Measurements from ENCODE around the gene FBLN2.

The FBLN2 gene

DNA sequence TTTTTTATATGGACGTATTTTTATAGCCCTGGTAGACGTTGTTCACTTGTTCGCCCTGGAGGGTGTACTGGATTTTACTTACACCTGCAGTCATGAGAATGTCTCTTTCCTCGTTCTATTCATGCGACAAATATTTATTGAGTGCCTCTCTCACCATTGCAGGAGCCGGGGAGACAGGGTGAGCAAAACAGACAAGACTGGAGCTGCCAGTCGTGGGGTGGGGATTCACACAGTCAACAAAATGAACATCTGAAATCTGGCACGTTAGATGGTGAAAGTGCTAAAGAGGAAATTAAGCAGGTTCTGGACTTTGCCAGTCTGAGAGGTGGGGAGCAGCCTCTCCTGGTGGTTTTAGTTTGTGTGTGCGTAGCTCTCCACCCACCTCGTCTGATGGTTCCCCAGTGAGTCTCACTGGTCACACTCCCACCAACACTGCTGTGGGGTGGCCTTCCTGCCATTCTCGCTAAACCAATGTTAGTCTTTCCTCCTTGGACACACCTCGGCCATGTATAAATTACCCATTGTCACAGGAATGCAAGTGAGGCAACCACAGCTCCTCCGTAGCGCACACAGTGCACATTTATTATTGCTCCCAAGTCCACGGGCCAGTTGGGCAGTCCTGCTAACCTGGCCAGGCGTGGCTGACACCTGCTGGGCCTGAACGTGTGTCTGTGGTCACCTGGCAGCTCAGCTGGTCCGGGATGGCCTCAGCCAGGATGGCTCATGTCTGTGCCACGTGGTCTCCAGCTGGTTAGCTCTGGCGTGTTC is 31.5 kb downstream of the FBLN2 start:
- DNase-seq (ENCODE audit: low spot score): no peak
- TF ChIP-seq, protein P1, sequence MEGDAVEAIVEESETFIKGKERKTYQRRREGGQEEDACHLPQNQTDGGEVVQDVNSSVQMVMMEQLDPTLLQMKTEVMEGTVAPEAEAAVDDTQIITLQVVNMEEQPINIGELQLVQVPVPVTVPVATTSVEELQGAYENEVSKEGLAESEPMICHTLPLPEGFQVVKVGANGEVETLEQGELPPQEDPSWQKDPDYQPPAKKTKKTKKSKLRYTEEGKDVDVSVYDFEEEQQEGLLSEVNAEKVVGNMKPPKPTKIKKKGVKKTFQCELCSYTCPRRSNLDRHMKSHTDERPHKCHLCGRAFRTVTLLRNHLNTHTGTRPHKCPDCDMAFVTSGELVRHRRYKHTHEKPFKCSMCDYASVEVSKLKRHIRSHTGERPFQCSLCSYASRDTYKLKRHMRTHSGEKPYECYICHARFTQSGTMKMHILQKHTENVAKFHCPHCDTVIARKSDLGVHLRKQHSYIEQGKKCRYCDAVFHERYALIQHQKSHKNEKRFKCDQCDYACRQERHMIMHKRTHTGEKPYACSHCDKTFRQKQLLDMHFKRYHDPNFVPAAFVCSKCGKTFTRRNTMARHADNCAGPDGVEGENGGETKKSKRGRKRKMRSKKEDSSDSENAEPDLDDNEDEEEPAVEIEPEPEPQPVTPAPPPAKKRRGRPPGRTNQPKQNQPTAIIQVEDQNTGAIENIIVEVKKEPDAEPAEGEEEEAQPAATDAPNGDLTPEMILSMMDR (IDR thresholded peaks at IDR 0.05; ENCODE audit: extremely low read depth, missing control alignments): no peak

DNA sequence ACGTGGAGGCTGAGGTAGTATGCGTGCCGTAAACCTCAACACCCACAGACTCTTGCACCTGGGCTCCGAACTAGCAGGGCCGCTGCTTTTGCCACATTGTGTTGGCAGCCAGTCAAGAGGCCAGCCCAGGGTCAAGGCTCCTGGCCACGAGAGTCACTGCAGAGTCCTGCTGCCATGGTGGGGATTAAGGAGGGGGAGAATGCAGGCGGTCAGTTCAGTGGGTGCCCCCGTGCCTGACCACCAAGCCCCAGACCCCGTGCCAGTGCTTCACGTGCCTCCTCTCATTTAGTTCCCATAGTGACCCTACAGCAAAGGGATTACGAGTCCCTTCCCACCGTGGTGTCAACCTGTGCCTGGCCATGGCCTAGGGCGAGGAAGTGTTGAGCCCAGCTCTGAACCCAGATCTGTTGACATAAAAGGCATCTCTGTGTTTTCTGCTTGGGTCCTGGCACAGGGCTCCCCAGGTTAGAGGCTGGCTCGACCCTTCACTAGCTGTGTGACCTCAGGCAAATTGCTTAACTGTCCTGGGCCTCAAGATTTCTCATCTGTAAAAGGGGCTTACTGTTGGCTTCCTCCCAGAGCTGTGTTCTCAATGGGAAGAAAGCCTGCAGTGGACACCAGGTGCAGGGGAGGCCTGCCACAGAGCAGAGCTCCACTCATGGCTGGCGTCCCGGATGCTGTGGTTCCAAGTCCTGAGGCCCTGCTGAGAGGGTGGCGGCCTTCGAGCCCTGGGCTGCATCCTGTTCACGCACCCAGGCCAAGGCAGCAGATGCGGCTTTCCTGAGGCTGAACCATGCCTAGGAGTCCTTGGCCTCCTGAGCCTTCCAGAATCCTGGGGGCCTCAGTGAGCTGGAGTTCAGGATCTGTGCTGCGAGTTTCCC is 32.8 kb downstream of the FBLN2 start:
- no peak for DNase-seq (ENCODE audit: low spot score)
- TF ChIP-seq, protein P1 (IDR thresholded peaks at IDR 0.05; ENCODE audit: extremely low read depth, missing control alignments): no peak

DNA sequence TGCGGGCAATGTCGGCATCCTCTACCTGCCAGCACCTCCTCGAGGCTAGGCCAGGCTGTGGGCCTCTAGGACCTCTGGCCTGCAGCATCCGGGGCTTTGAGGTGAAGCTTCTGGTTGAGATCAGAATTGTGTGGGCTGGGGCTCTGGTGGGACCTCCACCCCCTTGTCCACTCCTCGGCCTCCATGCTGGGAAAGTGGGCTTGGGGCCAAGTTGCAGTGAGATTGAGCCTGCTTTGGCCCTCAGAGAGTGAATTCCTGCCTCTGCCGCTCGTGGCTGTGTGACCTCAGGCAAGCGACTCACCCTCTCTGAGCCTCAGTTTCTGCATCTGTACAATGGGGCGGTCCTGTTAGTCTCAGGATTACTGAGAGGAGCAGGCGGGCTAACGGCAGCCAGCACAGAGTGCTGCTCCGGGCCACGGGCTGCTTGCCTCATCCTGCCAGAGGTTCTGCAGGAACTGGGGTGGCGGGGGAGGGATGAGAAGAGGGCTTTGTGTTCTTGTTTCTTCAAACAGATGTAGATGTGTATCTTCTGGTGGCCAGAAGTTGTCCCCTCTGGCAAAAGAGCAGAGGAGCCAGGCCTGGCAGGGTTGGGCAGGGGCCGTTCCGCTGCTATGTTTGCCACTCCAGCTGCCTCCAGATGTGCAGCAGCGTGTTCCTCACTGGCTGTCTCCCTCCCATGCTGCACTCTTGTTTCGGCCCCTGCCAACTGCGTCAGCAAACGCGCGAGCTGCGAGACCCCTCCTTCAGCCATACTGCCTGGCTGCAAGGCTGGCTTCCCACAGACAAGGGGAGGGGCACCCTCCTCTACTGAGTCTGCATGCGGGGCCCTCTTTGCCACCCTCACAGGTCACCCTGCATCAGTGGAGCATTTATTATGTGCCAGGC is 33.7 kb downstream of the FBLN2 start:
- no peak for DNase-seq (ENCODE audit: low spot score)
- TF ChIP-seq, protein P1 (IDR thresholded peaks at IDR 0.05; ENCODE audit: extremely low read depth, missing control alignments): no peak

DNA sequence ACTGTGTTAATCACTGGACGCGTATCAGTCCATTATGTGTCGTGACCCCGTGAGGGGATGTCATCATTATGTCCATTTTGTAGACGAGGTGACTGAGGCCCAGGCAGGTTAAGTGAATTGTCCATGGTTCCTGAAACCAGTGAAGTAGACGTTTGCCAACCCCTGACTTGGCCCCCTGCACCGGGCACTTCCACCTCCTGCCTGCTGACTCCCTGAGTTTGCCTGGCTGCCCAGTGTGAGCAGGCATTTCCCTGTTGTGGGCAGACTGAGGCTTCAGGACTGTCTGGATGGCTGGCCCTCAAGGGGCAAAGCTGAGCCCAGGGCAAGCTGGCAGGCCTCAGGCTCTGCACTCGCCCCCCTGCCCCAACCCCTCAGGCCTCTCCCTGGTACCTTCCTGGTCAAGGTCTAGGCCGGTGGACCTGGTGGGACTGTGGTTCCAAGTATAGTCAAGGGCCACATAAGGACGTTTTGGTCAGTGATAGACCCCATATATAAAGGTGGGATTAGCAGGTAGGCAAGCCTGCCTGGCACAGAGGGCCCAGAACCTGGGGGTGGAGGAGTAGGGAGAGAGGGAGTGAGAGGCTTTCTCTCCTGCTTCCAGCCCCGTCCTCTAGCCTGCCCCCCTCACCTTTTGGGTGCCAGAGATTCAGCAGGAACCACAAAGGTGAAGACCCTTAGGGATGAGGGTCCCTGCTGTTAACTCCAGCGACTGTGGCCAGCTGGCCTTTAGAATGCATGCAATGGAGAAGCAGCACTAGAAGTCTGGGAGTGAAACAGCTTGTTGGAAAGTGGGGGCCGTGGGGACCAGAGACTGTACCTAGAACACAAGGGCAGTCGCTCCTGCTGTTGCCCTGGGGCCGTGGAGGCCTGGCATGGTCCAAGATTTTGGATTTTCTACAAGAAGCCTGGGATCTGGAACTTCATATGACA is 34.6 kb downstream of the FBLN2 start:
- no peak for DNase-seq (ENCODE audit: low spot score)
- TF ChIP-seq, protein P1 (IDR thresholded peaks at IDR 0.05; ENCODE audit: extremely low read depth, missing control alignments): no peak

DNA sequence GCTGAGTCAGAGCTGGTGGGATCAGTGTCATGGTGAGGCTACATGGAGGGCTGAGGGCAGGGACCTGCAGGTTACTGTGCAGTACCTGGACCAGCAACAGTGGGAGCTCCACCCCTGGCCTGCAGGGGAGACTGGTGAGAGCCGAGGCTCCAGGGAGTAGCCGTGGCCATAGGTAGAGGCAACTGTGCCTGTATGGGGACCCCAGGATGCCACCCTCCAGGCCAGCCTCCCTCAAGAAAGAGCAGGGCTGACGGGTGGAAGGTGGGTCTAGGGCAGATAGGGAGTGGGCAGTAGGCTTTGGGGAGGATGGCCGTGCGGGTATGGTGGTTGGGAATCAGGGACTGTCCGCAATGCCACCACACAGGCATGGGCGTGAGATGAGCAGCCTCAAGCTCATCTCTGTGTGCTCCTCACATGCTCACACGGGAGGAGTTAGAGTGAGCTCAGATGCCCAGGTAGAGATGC is 35.5 kb downstream of the FBLN2 start:
- DNase-seq (ENCODE audit: low spot score): no peak
- TF ChIP-seq, protein P1 (IDR thresholded peaks at IDR 0.05; ENCODE audit: extremely low read depth, missing control alignments): no peak

DNA sequence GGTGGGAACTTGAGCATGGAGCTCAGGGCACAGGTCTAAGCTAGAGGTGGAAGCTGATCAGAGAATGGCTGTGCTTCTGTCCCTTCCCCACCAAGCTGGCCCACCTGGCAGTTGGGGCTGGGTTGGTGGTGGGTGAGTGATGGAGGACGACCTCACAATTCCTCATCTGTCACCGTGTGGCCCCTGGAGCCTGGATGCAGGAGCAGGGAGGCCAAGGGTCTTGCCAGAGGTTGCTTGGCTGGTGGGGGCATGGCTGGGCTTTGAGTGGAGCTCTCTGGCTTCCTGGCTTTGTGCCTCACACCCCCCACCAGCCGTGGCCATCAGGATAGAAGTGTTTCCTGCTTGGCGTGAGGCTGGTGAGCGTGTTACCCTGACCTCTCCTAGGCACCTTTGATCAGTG is 36.0 kb downstream of the FBLN2 start:
- TF ChIP-seq, protein P1 (IDR thresholded peaks at IDR 0.05; ENCODE audit: extremely low read depth, missing control alignments): no peak
- DNase-seq (ENCODE audit: low spot score): no peak

Data from GM20000 (cell line).